ENCODE data around the gene LPP.

The LPP gene

DNA sequence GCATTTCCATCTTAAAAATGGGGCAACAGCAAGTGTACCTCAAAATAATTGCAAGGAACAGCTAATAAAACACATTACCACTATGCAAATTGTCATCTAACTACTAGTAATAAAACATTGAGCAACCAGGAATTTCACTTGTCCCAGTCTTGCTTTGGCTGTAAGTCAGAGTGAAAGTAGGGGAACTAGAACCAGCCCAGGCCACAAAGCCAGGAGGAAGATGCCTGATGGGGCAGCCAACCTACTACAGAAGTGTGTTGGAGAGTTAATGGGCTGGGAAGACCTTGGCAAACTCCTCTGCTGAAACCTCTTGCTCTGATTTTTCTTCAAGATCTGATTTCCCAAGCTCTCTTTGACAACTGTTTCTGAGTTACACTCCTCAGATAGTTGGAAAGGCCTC lies 40.2 kb upstream of the LPP start:
- Histone ChIP-seq H3K79me2 (ENCODE audit: insufficient read depth, low read length) (no peaks in the 10 kb centered on the region), H3K9me2 (replicated peaks; ENCODE audit: insufficient read depth, low read length) (no peaks in the 10 kb centered on the region), H3F3A (ENCODE audit: insufficient read depth) (peaks cover 6% of the 10 kb centered on the region), H4K20me1 (ENCODE audit: low read depth, low read length) (no peaks in the 10 kb centered on the region), H3K9me3 (ENCODE audit: insufficient read depth, low read length) (no peaks in the 10 kb centered on the region), H3K27ac (ENCODE audit: low read depth, low read length) (no peak overlapping the region), H3K27me3 (ENCODE audit: low read length) (no peaks in the 10 kb centered on the region), H3K9ac (ENCODE audit: low read length) (no peak overlapping the region), H3K36me3 (ENCODE audit: low read length) (no peaks in the 10 kb centered on the region), H2AFZ (ENCODE audit: low read depth, low read length, severe bottlenecking) (no peak overlapping the region), H3K4me2 (ENCODE audit: low read depth, low read length, poor library complexity, severe bottlenecking) (no peak overlapping the region), H3K4me3 (ENCODE audit: insufficient read depth, low read length, poor library complexity, severe bottlenecking) (no peak overlapping the region)
- TF ChIP-seq EZH2phosphoT487 (conservative IDR thresholded peaks at IDR 0.05; ENCODE audit: low read length) (no peak), CTCF (IDR thresholded peaks at IDR 0.05; ENCODE audit: insufficient read depth, low read length, poor library complexity, severe bottlenecking) (no peak)

DNA sequence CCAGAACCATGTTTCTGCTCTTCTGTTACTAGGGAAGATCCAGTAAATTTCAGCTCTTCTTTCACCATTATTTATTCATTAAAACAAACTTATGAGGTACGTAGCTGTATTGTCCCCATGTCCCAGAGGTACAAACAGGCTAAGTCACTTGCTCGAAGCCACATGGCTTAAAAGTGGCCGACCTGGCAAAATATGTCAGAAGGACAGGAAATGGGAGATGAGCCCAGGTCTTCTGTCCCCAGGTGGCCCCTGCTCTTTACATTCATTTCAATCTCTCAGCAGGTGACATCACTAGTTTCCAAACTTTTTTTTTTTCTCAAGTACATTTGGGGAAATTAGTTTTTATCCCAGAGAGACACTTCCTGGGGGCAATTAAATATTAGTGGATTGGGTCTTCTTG lies 34.1 kb upstream of the LPP start:
- Histone ChIP-seq H3K4me2 (ENCODE audit: low read depth, low read length, poor library complexity, severe bottlenecking) (no peak overlapping the region), H4K20me1 (ENCODE audit: low read depth, low read length) (no peaks in the 10 kb centered on the region), H3K27ac (ENCODE audit: low read depth, low read length) (no peak overlapping the region), H2AFZ (ENCODE audit: low read depth, low read length, severe bottlenecking) (no peak overlapping the region), H3K9me2 (replicated peaks; ENCODE audit: insufficient read depth, low read length) (no peaks in the 10 kb centered on the region), H3K36me3 (ENCODE audit: low read length) (no peaks in the 10 kb centered on the region), H3K9me3 (ENCODE audit: insufficient read depth, low read length) (no peaks in the 10 kb centered on the region), H3F3A (ENCODE audit: insufficient read depth) (no peaks in the 10 kb centered on the region), H3K4me3 (ENCODE audit: insufficient read depth, low read length, poor library complexity, severe bottlenecking) (no peak overlapping the region), H3K9ac (ENCODE audit: low read length) (no peak overlapping the region), H3K79me2 (ENCODE audit: insufficient read depth, low read length) (no peaks in the 10 kb centered on the region), H3K27me3 (ENCODE audit: low read length) (no peaks in the 10 kb centered on the region)
- TF ChIP-seq EZH2phosphoT487 (conservative IDR thresholded peaks at IDR 0.05; ENCODE audit: low read length) (no peak), CTCF (IDR thresholded peaks at IDR 0.05; ENCODE audit: insufficient read depth, low read length, poor library complexity, severe bottlenecking) (no peak)

DNA sequence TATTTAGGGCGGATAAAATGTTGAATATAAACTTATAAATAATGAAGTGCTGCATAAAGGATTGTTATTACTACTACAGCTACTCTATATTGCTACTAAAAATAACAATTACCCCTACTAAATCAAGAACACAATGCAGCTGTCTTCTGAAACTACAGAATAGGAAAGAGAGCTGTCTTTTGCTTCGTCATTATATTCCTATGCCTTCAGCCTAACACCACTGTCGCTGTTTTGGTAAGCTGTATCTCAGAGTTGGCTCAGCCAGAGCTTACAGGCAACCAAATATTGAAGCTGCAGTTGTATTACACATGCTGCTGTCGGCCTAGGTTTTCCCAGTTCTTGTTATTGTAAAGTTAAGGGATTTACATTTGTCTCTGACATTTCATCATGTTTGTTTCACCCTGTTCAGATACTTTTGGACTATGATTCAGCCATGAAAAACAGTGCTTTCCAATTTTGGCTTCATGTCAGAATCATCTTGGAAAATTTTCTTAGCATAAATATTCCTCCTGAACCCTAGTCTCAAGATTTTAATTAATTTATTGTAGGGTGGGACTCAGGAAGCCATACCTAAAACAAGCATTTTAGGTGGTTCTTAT lies 31.3 kb upstream of the LPP start:
- Histone ChIP-seq H2AFZ (ENCODE audit: low read depth, low read length, severe bottlenecking) (peak overlapping the region; percentile 17), H3K4me2 (ENCODE audit: low read depth, low read length, poor library complexity, severe bottlenecking) (peak overlapping the region; percentile 49)

More for the DNA sequence above, 31.3 kb upstream of the LPP start:
- H3K9ac ChIP-seq (ENCODE audit: low read length), result peak overlapping the region; percentile 21
- no peaks in the 10 kb centered on the region for H3K9me3 ChIP-seq (ENCODE audit: insufficient read depth, low read length)
- no peaks in the 10 kb centered on the region for H3K36me3 ChIP-seq (ENCODE audit: low read length)
- no peaks in the 10 kb centered on the region for H3K79me2 ChIP-seq (ENCODE audit: insufficient read depth, low read length)
- H3K27me3 ChIP-seq (ENCODE audit: low read length), result no peaks in the 10 kb centered on the region
- H3F3A ChIP-seq (ENCODE audit: insufficient read depth), result no peaks in the 10 kb centered on the region
- H3K9me2 ChIP-seq (replicated peaks; ENCODE audit: insufficient read depth, low read length), result no peaks in the 10 kb centered on the region
- H4K20me1 ChIP-seq (ENCODE audit: low read depth, low read length), result no peaks in the 10 kb centered on the region
- H3K4me3 ChIP-seq (ENCODE audit: insufficient read depth, low read length, poor library complexity, severe bottlenecking), result peak overlapping the region; percentile 1
- TF ChIP-seq CTCF (IDR thresholded peaks at IDR 0.05; ENCODE audit: insufficient read depth, low read length, poor library complexity, severe bottlenecking), result no peak
- no peak for TF ChIP-seq EZH2phosphoT487 (conservative IDR thresholded peaks at IDR 0.05; ENCODE audit: low read length)
- peak overlapping the region; percentile 42 for H3K27ac ChIP-seq (ENCODE audit: low read depth, low read length)

Measured in SU-DHL-6 (cell line).